GM13977 (cell line): ENCODE measurements around the gene KCND2.

ENCODE experiments used
- DNase-seq: peaks from one replicate; pipeline ENCODE4 v3.0.0; 2012; ENCODE audit warnings: low spot score
- in situ Hi-C: fragments of 300-500 bp; cut with MboI; formaldehyde crosslinking; loops from one replicate; pipeline ENCODE4 v1.12.0; 2022; ENCODE audit warnings: low sequenced_read_pairs, low pct_unique_long_range_greater_than_20kb, mixed read lengths, inconsistent platforms; ENCODE audit not compliant: unreplicated experiment
- TF ChIP-seq, protein P1 (sequence below): IDR thresholded peaks from 2 replicates; pipeline ENCODE4 v1.5.1; 2012; ENCODE audit warnings: mild to moderate bottlenecking, control low read depth; ENCODE audit not compliant: insufficient read depth; ENCODE audit errors: extremely low read depth, missing control alignments

Gene KCND2

DNA sequence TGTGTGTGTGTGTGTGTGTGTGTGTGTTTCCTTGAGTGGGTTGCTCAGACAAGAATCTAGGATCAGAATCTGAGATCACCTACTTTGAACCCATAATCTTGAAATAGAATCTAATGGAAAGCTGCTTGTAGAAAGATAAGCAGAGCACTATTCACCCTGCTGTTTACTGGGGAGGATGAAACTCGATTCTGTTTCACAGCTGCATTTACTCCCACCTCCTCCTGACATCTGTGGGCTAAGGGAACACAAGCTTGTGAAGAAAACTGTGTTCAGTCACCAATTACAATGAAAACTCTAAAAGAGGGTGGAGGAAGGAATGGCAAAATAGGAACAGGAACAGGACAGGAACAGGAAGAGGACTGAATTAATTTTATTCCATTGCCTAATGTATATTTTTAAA, 315.4 kb downstream of the KCND2 start:
- TF ChIP-seq, protein P1, sequence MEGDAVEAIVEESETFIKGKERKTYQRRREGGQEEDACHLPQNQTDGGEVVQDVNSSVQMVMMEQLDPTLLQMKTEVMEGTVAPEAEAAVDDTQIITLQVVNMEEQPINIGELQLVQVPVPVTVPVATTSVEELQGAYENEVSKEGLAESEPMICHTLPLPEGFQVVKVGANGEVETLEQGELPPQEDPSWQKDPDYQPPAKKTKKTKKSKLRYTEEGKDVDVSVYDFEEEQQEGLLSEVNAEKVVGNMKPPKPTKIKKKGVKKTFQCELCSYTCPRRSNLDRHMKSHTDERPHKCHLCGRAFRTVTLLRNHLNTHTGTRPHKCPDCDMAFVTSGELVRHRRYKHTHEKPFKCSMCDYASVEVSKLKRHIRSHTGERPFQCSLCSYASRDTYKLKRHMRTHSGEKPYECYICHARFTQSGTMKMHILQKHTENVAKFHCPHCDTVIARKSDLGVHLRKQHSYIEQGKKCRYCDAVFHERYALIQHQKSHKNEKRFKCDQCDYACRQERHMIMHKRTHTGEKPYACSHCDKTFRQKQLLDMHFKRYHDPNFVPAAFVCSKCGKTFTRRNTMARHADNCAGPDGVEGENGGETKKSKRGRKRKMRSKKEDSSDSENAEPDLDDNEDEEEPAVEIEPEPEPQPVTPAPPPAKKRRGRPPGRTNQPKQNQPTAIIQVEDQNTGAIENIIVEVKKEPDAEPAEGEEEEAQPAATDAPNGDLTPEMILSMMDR, result no peak
- DNase-seq, result no peak
- in situ Hi-C loops, result no loop called here

DNA sequence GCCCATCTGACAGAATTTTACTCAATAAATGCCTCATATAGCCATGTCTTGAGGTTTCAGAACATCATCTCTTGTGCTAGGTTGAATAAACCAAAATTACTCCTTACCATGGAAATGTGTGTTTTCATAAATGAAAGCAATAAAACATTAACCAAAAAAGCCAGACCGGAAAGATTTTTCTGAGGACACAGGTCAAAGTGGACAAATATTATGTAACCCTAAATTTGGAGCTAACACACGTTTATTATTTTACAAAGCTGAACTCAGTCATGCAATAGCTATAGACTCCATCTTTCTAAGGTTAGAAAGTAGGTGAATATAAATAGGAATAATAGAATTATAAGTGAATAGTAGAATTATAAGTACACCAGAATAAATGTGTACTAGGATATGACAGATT, 315.9 kb downstream of the KCND2 start:
- TF ChIP-seq, protein P1, result no peak
- no peak for DNase-seq
- in situ Hi-C loops, result no loop called here

DNA sequence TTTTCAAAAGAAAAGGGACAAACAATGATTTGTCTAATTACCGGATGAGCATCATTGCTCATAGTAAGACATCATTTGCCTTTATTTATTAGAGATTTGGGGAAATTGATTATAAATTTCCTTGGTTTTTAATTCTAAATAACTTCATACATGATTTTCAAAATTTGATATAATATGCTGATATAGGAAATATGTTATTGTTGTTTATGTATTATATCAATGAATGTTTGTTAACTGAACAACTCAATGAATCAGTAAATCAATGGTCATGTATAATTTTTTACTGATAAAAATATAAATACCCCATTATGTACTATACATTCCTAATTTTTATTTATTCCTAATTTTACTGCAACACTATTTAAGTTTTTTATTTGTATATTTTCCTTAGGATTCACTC, 327.6 kb downstream of the KCND2 start:
- TF ChIP-seq, protein P1, result no peak
- in situ Hi-C loops, result no loop called here
- no peak for DNase-seq

DNA sequence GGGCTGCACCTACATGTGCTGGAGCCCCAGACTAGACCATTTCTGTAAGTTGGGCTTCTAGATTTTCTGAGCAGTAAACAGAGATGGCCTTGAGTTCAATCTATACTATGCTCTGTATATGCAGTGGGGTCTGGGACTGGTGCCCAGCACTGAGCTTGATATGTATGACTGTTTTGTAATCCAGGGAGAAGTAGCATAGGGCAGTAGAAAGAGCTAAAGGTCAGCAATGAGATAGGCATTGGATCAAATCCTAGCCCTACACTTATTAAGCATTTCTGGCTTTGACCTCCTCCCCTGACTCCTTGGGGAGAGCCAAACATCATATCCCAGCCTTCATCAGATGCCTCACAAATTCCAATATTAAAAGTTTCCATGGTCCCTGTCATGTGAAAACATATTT, 330.4 kb downstream of the KCND2 start:
- no peak for DNase-seq
- in situ Hi-C loops, result no loop called here
- TF ChIP-seq, protein P1, result no peak

DNA sequence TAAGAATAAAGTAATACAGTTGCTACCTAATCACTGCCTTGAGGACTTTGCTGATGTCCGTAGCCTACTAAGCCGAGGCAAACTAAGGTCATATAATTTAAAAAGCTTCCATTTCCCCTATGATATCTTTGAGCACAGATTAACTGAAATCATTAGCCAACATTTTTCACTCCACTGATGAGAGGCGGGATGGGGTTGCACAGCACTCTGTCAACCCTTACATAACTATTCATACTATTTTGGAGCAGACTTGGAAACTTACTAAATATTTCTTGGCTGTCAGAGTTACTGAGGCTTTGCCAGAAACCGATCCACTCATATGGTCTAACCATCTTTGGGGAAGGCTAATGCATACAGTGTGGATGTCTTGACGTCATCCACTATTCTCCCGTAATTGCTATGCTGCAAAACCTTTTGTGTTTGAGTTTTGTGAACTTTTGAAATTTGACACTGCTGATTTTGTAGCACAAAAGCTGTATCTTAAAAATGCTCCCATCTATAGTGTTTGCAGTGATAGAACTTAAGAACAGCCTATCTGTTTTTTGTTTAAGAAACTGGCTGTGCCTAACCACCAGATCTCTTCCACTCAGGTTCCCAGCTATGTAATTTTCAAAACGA, 336.3 kb downstream of the KCND2 start:
- in situ Hi-C loops, result no loop called here
- TF ChIP-seq, protein P1, result no peak
- no peak for DNase-seq

DNA sequence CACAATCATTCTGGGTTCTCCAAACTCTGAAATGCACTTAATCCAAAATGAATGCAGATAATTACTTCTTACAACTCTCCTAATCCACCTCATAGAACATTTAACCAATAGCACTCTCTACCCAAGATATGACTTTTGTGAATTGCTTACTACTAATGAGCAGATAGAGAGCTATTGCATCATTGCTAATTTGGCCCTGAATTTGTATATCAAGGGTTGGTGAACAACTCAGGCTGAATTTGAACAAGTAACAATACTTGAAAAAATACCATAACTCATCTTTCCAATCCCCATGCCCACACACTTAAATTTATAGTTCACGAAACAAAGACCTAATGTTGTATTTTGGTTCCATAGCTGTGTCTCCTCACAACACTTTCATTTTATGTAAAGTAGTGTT, 339.0 kb downstream of the KCND2 start:
- TF ChIP-seq, protein P1, result no peak
- no peak for DNase-seq
- in situ Hi-C loops, result no loop called here

DNA sequence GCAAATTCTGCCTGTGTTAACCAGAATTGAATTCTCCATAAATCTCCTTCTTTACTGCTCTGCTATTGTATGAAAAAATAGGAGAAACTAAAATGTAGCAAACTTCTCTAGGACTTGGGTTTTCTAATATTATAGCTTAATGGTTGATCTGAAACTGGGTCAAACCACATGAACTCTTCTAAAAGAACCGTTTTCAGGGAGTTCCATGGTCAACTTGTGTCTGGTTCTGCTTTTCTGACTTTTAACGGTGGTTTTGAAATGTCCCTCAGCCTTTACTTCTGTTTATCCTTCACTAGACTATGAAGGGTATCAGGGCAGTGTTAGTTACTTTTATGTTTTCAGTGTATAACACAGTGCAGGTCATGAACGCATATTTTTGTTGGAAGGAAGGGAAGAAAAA, 342.7 kb downstream of the KCND2 start:
- TF ChIP-seq, protein P1, result no peak
- peak; percentile 13 for DNase-seq
- in situ Hi-C loops, result no loop called here
